HAP-1 (cell line): ENCODE results near the gene TC2N.
A peak's percentile ranks its signal among the peaks of the same experiment; 100 is the strongest.
"Not testable (repeated sequence)": the region's sequence is repeated elsewhere in the genome, so short reads cannot be mapped to it uniquely, and the experiment has no call there.

Source experiments
- DNase-seq, 2 experiments: peaks; one replicate each; pipeline ENCODE4 v3.0.0-alpha.2; 2016 to 2020; ENCODE audit warnings: low spot score in 2 of 2
- H3K27me3 ChIP-seq: fragments of 250-450 bp; sonication (Bioruptor Pico); 2 replicates; pipeline ENCODE4 v1.5.1; 2020; ENCODE audit warnings: low read depth, mild to moderate bottlenecking, moderate library complexity
- H3K36me3 ChIP-seq: fragments of 250-450 bp; sonication (Bioruptor Pico); replicated peaks from 2 replicates; pipeline ENCODE4 v1.5.1; 2020; ENCODE audit warnings: mild to moderate bottlenecking
- H3K4me1 ChIP-seq: fragments of 250-450 bp; sonication (Bioruptor Pico); 2 replicates; pipeline ENCODE4 v1.5.1; 2020; ENCODE audit warnings: mild to moderate bottlenecking
- H3K4me3 ChIP-seq: fragments of 250-450 bp; sonication (Bioruptor Pico); 2 replicates; pipeline ENCODE4 v1.5.1; 2020; ENCODE audit warnings: mild to moderate bottlenecking, moderate library complexity
- H3K9me3 ChIP-seq: fragments of 250-450 bp; sonication (Bioruptor Pico); 2 replicates; pipeline ENCODE4 v1.5.1; 2020; ENCODE audit warnings: mild to moderate bottlenecking, moderate library complexity
- in situ Hi-C: fragments of 300-500 bp; cut with MboI; formaldehyde crosslinking; loops from 3 replicates; pipeline ENCODE4 v1.14.3; 2020; ENCODE audit warnings: low sequenced_read_pairs, inconsistent platforms, mixed read lengths

The TC2N gene

DNA sequence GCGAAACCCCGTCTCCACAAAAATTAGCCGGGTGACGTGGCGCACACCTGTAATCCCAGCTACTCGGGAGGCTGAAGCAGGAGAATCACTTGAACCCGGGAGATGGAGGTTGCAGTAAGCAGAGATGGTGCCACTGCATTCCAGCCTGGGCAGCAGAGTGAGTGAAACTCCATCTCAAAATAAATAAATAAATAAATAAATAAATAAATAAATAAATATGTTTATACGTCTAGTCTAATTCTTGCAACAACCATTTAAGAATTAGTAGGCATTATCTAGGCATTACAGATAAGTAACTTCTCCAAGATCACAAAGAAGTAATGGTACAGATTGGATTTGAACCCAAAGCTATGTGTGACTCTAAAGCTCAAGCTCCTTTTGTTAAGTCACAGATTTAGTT, 22.3 kb downstream of the TC2N start:
- H3K36me3 ChIP-seq, H3K27me3 ChIP-seq, H3K4me1 ChIP-seq, DNase-seq, in situ Hi-C loops, H3K9me3 ChIP-seq, H3K4me3 ChIP-seq: not testable (repeated sequence)

DNA sequence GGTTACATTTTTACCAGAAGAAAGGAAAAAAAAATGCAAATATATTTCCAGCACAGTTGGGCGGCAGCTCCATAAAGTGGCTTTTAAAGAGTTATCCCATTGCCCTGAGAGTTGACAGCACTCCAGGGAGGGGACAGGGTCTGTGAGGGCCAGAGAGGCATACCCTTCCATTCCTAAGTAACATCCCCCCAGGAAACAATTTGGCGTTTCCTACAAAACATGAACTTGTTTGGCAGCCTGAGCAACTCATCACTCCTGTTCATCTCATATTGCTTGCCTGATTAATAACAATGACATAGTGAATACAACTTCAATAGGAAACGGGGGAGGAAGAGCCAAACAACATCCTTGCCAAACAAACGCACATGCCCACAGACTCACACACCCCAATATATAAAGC, 23.3 kb downstream of the TC2N start:
- no peaks in the 10 kb centered on the region for H3K36me3 ChIP-seq
- in situ Hi-C loops: no loop called here
- no peak for DNase-seq
- H3K9me3 ChIP-seq: no peaks in the 10 kb centered on the region
- no peaks in the 10 kb centered on the region for H3K4me1 ChIP-seq
- H3K4me3 ChIP-seq: no peak overlapping the region
- peaks cover 8% of the 10 kb centered on the region for H3K27me3 ChIP-seq

DNA sequence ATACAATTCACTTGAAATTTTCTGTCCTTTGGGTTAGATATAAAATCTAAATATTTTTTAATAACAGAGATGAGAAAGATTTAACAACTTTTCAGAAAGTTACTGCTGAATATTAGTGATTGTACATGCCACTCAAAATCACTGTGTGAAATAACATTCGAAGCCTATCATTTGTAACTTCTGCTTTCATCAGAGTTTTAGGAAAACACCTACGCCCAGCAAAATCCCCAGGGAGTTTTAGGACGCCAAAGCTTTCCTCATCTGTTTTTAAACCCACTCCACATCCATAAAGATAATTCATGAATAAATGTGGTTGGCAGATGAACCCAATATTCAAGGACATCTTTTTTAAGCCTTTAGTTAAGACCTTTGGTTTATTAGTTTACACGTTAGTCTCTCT, 23.9 kb downstream of the TC2N start:
- in situ Hi-C loops: no loop called here
- Histone ChIP-seq H3K27me3 (peaks cover 8% of the 10 kb centered on the region), H3K4me3 (no peak overlapping the region), H3K4me1 (peaks cover 4% of the 10 kb centered on the region), H3K36me3 (no peaks in the 10 kb centered on the region), H3K9me3 (no peaks in the 10 kb centered on the region)
- no peak for DNase-seq

DNA sequence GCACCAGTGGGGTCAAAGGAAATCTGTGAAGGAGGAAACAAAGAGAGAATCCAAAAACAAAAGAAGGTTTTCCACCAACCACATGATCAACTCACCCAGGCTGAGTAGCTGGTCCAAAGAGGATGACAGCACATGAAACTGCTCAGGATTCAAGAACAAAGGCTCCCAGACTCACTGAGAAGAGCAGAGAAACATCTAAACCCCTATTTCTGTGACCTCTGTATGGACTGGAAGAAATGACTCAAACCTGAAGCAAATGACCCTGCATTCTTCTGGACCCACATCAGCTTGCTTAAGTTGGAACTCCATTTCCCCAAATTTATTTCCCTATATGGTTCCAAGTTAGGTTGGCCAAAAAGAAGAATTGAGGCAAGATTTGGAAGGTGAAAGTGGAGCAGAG, 26.3 kb downstream of the TC2N start:
- Histone ChIP-seq H3K4me1 (peaks cover 6% of the 10 kb centered on the region), H3K27me3 (no peaks in the 10 kb centered on the region; the same call in 1 of the 2 replicates), H3K9me3 (no peaks in the 10 kb centered on the region), H3K36me3 (no peaks in the 10 kb centered on the region), H3K4me3 (no peak overlapping the region)
- in situ Hi-C loops: no loop called here
- DNase-seq: no peak

DNA sequence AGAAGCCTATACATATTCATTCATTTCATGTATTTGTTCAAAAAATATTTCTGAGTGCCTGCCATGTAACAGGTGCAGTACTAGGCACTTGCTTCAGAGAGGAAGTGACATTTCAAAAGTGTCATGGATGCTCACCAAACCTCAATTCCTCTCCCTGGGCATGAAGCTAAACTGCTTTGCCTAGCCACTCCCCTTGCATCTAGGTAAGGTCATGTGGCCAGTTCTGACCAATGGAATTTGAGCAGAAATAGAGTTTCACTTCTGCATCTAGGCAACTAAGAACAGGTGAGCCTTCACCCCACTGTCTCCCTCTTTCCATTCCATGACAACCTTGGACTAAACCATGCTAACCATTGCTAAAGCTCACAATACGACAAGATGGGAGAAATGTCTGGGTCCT, 27.6 kb downstream of the TC2N start:
- no peak overlapping the region for H3K4me3 ChIP-seq
- H3K27me3 ChIP-seq: no peaks in the 10 kb centered on the region; the same call in 1 of the 2 replicates
- no peak for DNase-seq
- in situ Hi-C loops: no loop called here
- H3K36me3 ChIP-seq: no peaks in the 10 kb centered on the region
- H3K9me3 ChIP-seq: no peaks in the 10 kb centered on the region
- peaks cover 14% of the 10 kb centered on the region for H3K4me1 ChIP-seq

DNA sequence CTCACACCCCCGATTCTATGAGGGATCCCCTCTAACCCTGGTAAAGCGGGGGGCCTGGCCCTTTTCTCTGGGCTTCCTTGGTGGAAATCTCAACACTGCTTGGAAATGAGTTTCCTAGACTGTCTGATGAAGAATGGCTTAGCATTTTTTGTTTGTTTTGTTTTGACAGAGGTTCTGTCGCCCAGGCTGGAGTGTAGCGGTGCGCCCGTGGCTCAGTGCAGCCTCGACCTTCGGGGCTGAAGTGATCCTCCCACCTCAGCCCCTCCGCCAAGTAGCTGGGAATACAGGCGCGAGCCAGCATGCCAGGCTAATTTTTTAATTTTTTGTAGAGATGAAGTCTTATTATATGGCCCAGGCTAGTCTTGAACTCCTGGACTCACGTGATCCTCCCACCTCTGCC, 30.3 kb downstream of the TC2N start:
- in situ Hi-C loops: no loop called here
- no peaks in the 10 kb centered on the region for H3K36me3 ChIP-seq
- H3K4me3 ChIP-seq: peak overlapping the region; percentile 55
- H3K4me1 ChIP-seq: peaks cover 22% of the 10 kb centered on the region
- H3K27me3 ChIP-seq: no peaks in the 10 kb centered on the region; the same call in 1 of the 2 replicates
- no peak for DNase-seq
- no peaks in the 10 kb centered on the region for H3K9me3 ChIP-seq

DNA sequence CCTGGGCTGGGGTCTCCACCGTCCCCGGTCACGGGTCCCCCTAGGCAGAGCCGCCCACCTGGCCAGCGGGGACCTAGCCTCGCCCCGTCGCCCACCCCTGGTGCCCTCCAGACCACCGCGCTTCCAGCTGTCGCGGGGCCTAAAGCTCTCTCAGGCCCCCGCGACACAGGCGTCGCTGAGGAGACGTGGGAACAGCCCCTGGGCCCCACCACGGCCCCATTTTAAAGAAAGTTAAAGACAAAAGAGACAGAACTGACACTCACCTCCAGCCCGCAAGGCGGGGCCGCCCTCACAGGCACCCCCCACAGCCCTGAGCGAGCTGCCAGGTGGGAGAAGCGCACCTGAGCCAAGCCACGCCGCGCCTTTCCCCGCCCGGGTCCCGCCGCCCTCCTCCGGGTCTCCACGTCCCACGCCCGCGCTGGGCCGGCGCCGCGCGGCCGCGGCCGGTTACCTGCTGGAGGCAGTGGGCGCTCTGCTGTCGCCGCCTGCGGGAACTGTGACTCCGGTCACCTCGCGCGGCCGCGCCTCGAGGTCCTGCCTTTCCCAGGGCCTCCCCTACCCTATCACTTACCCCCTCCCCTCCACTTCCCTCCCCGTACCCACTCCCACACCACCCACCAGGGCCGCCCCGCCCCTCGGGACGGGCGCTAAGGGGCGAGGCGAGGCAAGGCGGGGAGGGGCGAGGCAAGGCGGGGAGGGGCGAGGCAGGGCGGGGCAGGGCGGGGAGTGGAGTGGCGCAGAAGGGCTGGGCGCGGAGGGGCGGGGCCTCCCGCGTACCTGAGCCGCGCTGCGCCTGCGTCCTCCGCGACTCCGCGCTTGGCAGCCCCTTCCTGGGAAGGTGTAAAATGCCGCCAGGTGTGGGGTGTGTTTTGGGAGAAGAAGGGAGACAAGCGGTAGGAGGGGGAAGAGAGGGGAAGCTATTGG, 31.2 kb downstream of the TC2N start:
- Histone ChIP-seq H3K36me3 (no peaks in the 10 kb centered on the region), H3K4me1 (peaks cover 30% of the 10 kb centered on the region), H3K27me3 (no peaks in the 10 kb centered on the region; the same call in 1 of the 2 replicates), H3K9me3 (no peaks in the 10 kb centered on the region), H3K4me3 (peak overlapping the region; percentile 55)
- peak; percentile 71 to 91 for DNase-seq
- in situ Hi-C loops: no loop called here

DNA sequence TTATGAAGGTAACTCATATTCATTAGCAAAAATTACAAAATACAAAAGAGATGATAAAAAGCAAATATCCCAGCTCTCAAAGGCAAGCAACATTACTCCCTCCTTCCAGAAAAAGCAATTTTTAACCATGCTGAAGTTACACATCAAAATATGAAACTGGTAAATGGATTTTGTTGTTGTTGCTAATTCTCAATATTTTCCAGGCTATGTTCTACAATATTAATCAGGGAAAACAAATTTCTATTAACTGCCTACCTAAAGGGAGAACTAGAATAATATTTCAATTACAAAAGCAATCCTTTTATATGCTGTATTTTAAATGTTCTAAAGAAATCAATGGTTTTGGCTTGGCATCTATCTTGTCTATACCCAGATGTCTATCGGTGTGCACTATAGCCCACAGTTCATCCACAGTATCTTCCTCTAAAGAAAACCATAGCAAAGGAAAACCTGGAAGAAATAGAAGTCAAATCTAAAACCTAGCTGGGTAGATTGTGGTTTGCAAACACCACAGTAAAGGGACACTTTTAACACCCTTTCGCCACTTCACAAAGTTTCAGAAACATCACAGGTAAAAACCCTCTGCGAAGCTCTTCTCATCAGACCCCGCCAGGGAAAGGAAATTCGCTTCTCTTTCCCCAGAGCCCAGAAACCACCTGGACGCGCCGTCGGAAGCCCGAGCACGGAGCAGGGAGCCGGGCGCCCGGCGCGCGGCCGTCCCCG, 32.0 kb downstream of the TC2N start:
- Histone ChIP-seq H3K36me3 (no peaks in the 10 kb centered on the region), H3K27me3 (no peaks in the 10 kb centered on the region; the same call in 1 of the 2 replicates), H3K4me3 (peak overlapping the region; percentile 55), H3K9me3 (no peaks in the 10 kb centered on the region), H3K4me1 (peaks cover 36% of the 10 kb centered on the region)
- in situ Hi-C loops: no loop called here
- no peak for DNase-seq

DNA sequence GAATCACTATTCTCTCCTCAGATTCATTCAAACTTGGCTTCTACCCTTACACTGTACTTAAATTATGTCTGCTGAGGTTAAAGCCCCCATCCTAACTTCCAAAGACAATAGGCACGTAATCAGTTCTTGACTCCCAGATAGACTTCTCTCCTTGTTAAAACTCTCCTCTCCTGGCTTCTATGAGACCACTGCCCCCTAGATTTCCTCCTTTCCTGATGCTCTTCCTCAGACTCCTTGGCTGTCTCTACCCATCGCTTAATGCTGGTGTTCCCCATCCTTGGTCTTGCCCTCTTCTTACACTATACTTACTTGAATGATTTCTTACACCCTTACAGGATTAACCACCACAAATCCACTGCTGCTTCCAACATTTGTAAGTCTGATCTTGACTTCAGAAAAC, 32.8 kb downstream of the TC2N start:
- Histone ChIP-seq H3K36me3 (no peaks in the 10 kb centered on the region), H3K4me3 (no peak overlapping the region), H3K27me3 (no peaks in the 10 kb centered on the region; the same call in 1 of the 2 replicates), H3K9me3 (no peaks in the 10 kb centered on the region), H3K4me1 (peaks cover 44% of the 10 kb centered on the region)
- DNase-seq: no peak
- in situ Hi-C loops: no loop called here

DNA sequence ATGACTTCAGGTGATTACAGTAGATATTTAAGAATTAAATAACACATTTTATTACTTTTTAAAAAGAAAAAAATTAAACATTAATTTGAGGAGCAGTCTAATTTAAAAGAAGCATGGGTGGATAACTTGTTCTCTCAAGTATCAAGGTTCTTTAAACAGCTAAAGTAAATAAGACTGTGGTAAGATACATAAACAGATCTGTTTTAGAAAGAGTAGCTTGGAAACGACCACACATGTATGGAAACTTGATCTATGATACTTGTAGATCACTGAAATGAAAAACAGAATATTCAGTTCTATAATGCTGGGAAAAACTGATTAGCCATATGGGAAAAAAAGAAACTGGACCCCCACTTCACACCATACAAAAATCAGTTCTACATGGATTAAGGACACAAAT, 36.0 kb downstream of the TC2N start:
- in situ Hi-C loops: no loop called here
- Histone ChIP-seq H3K4me3 (no peak overlapping the region), H3K36me3 (no peaks in the 10 kb centered on the region), H3K4me1 (peaks cover 45% of the 10 kb centered on the region), H3K27me3 (no peaks in the 10 kb centered on the region), H3K9me3 (no peaks in the 10 kb centered on the region)
- DNase-seq: no peak

DNA sequence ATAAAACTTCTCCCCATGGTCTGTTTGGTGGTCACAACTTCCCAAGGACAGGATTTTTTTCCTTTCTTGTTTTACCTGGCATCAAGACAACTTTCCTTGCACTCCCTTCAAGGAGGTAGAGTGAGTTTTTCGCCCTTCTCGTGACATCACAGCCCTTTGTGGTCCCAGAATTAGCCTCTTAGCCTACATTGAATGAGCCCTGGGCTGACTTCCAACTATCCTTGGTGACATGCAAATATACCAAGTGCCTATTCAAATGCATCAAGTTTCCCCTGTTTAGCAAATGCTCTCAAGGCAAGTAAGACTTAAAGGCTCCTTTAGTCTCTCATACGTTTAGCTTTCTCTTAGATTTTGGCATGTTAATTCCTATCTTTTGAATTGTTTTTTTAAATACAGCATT, 36.6 kb downstream of the TC2N start:
- Histone ChIP-seq H3K9me3 (no peaks in the 10 kb centered on the region), H3K4me1 (peaks cover 45% of the 10 kb centered on the region), H3K4me3 (no peak overlapping the region), H3K36me3 (no peaks in the 10 kb centered on the region), H3K27me3 (no peaks in the 10 kb centered on the region)
- DNase-seq: peak; percentile 91 to 97
- in situ Hi-C loops: no loop called here

DNA sequence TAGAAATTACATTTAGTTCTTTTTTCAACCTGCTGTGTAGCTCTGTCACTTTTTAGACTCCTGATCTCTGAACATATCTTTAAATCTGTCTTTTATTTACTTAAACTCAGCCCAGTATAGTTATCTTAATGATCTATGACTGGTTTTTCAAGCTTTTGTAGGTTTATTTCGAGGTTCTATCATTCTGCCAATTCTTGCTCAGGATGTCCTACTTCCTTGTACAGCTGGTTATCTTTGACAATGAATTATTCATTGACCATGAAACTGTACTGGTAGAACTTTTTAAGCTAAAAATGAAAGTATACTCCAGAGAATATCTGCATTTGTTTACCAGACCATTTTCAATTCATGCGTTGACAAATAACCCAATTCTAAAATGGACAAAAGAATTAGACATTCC, 37.8 kb downstream of the TC2N start:
- Histone ChIP-seq H3K27me3 (no peaks in the 10 kb centered on the region), H3K36me3 (no peaks in the 10 kb centered on the region), H3K4me3 (no peak overlapping the region), H3K4me1 (peaks cover 36% of the 10 kb centered on the region), H3K9me3 (no peaks in the 10 kb centered on the region)
- in situ Hi-C loops: no loop called here
- no peak for DNase-seq

DNA sequence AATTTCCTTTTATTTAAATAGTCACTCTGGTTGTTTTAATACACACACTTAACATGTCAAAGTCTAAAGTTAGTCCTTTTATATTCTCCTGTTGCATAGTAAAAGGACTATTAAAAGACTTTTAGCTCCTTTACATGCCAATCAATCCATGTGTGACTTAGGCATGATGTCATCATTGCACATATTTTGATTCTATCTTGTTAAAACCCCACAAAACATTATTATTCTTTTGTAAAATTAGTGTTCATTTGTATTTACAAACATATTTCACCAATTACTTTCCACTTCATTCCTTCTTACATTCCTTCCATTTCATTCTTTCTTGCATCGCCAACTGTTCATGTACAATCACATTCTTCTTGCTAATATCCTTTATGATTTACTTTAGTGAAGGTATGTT, 39.6 kb downstream of the TC2N start:
- H3K36me3 ChIP-seq: no peaks in the 10 kb centered on the region
- peaks cover 30% of the 10 kb centered on the region for H3K4me1 ChIP-seq
- no peak overlapping the region for H3K4me3 ChIP-seq
- no peak for DNase-seq
- H3K27me3 ChIP-seq: no peaks in the 10 kb centered on the region
- in situ Hi-C loops: no loop called here
- no peaks in the 10 kb centered on the region for H3K9me3 ChIP-seq
